NK-92 (cell line): ENCODE results near the gene CLEC3B.
"Not testable (repeated sequence)": the region's sequence is repeated elsewhere in the genome, so short reads cannot be mapped to it uniquely, and the experiment has no call there.

ENCODE experiments used
- DNase-seq: peaks from one replicate; lab custom pipeline; 2025; ENCODE audit not compliant: unreplicated experiment; lab: John Stamatoyannopoulos, UW

Gene CLEC3B

DNA sequence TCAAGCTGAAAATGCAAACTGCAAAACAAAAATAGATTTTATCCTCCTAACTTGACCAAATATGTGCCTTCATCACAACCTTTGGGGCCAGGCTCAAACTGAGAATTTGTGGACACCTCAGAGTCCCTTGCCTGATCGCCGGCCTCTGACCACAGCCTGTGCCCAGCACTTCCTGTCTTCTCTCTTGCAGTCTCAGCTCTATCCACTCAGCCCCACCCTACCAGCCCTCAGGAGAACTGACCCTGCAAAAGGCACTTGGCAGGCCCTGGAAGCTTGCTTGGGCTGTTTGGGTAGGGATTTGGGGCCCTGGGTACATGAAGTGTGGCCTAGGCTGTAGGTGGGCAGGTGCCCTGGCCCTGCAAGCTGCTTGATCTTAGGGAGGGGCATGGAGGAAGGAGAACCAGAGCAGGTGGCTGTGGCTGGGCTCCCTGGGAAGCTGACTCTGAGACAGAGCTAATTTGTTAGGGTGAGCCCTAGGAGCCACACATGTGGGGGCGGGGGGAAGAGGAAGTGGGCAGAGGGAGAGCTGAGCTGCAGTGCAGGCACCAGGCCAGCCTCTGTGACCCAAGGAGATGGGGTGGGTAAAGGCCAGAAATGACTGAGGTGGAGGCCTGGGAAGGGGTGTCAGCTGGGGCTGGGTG is 8.6 kb downstream of the CLEC3B start:
- DNase-seq = no peak

- DNase-seq = no peak
Observed at GRCh38 chr3:45035441-45036301, 9.6 kb downstream of the CLEC3B start.

- peak; percentile 58 for DNase-seq
Observed at GRCh38 chr3:45037720-45038455, 11.8 kb downstream of the CLEC3B start.

DNA sequence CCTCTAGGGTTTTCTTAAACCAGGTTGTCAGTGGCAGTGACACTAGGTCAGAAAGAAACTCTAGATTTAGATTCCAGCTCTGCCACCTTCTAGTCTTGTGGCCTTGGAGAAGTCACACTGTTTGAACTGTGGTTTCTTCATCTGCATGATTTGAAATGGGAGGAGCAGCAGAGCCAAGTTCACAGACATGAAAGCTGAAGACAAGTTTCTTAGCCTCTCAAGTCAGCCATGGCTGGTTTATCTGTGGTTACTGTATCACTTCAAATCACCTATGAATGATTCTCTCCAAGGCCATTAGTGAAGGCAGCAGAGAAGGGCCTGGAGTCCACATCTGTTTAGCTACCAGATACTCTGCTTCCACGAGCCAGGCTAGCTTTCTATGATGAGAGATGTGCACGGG is 15.6 kb downstream of the CLEC3B start:
- no peak for DNase-seq

DNA sequence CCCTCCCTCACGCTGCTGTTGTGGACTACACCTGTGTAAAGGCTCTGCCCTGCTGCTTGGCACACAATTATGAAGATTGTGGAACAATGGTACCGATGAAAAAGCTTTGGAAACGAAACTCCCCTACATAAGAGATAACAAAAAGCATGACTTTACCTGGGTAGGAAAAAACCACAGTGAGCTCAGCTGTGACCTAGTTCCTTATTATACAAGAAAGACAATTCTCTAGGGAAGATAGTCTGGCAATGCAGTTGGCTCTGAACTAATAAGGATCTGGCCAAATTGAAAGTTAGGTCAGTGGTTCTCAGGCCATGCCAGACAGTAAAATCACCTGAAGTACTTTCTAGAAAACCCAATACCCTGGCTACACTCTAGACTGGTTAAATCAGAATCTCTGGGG is 16.1 kb downstream of the CLEC3B start:
- DNase-seq = no peak

GRCh38 chr3:45043728-45044299 is 17.7 kb downstream of the CLEC3B start:
- no peak for DNase-seq

DNA sequence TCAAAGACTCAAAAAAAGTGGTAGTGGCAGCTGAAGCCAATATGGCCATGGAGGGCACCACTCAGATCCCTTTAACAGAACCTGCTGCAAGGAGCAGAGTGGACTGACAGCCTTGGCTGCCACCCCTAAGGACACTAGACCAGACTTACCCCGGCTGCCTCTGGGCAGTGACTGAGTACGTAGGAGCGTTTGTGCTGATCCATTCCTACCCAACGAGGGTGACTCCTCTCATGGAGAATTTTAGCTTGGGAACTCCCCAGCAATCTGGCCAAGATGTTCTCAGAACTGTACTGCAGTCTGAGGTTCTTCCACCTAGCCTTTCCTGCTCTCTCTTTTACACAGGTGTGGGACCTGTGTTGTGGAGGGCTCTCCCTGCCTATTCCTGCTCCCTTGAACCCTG is 22.1 kb downstream of the CLEC3B start:
- DNase-seq = no peak

DNA sequence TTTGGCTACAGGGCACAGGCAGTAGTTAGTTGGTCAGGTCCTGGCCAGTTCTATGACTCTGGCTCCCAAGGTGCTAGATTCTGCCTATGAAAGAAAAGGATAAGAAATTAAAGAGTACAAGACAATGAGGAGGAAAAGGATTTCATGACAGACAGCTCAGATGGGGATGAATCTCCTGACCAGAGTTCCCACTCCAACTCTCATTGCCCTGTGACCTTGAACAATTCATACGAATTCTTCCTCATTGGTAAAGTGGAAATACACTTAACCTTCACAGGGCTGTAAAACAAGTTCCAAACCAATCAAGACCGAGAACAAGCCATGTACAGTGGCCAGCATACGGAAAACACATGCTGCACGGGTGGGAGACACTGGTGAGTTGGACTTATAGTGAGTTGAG is 23.7 kb downstream of the CLEC3B start:
- no peak for DNase-seq

DNA sequence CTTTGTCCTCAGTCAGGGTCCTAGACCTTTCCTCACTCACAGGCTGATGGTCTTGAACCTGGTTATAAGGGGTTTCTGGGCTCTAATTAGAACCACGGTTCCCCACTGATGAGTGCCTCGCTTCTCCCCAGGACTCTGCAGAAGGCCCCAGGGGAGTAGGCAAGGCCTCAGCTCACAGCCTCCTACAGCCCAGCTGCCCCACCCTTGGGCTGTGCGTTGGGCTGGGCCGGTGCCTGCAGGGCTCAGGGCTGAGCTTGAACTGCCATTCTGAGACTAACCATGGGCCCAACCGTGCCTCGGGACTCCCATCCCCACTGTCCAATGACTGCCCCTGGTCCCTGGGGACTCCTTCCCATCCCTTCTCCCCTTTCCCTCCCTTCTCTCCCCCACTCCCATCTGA is 25.6 kb downstream of the CLEC3B start:
- no peak for DNase-seq

DNA sequence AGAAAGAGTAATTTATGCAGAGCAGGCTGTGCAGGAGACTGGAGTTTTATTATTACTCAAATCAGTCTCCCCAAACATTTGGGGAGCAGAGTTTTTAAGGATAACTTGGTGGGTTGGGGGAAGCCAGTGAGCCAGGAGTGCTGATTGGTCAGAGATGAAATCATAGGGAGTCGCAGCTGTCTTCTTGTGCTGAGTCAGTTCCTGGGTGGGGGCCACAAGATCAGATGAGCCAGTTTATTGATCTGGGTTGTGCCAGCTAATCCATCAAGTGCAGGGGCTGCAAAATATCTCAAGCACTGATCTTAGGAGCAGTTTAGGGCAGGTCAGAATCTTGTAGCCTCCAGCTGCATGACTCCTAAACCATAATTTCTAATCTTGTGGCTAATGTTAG is 27.7 kb downstream of the CLEC3B start:
- DNase-seq = not testable (repeated sequence)

- no peak for DNase-seq
Observed at GRCh38 chr3:45054196-45054857, 28.2 kb downstream of the CLEC3B start.

DNA sequence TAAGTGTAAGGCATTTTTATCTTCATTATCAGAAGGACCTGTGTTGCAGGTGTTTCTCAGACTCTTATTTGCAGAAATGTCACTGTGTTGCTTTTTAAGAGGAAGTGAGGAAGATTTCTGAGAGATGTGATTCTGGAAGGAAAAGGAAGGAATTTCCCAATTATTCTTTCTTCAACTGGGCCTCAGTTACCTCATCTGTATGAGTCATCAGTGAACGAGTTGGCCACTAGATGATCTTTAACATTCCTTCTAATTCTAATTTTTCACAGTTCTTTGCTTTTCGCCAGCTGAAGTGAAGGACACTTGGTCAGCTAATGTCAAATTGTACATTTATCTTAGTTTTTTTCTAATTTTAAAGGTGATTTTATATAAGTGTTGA is 28.9 kb downstream of the CLEC3B start:
- no peak for DNase-seq

- no peak for DNase-seq
Observed at GRCh38 chr3:45055411-45056143, 29.5 kb downstream of the CLEC3B start.

DNA sequence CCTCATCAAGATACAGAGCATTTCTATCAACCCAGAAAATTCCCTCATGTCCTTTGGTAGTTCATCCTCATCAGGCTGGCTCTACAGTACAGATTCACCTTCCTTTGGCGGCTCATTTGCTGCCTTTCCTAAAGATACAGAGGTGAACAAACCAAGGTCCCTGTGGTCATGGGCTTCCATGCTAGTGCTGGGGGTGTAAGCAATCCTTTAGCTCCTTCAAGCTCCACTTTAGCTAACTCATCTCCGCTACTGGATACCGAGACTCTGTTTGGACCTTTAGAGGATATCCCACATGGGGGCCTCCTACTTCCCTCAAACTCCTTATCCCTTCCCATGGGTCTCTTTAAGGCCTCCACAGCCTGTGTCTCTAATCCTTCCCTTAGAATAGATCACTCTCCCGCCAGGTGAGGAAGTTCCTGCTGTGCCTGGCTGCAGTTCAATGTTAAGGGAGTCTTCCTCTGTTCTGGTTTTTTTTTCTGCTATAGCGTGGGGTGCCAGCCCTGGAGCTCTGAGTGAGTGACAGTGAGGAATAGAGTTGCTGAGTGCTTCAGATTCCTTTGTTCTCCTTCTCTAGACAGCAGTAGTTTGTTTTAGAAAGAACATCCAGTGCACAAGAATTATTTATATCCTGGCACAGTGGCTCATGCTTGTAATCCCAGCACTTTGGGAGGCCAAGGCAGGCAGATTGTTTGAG is 30.7 kb downstream of the CLEC3B start:
- DNase-seq = no peak

DNA sequence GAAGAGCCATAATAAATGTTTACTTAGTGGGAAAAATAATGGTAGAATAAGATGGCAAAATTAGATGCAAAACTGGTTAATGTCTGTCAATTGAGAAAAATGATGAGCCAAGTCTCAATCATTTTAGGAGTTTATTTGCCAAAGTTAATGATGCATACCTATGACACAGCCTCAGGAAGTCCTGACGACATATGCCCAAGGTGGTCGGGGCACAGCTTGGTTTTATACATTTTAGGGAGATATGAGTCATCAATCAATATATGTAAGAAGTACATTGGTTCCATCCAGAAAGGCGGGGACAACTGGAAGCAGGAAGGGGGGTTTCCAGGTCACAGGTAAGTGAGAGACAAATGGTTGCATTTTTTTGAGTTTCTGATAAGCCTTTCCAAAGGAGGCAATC is 31.5 kb downstream of the CLEC3B start:
- no peak for DNase-seq

GRCh38 chr3:45059132-45059531 is 33.0 kb downstream of the CLEC3B start:
- no peak for DNase-seq

GRCh38 chr3:45060165-45060892 is 34.2 kb downstream of the CLEC3B start:
- no peak for DNase-seq

- no peak for DNase-seq
Observed at GRCh38 chr3:45062697-45063070, 36.6 kb downstream of the CLEC3B start.
